OCI-LY1 (cell line): Measurements from ENCODE around the gene RNF150.

Source experiments
- EZH2 ChIP-seq: fragments of 200-600 bp; sonication (generic), shearing (Covaris generic); IDR thresholded peaks from 2 replicates; pipeline ENCODE4 v1.8.0; 2017; ENCODE audit warnings: borderline replicate concordance, mixed run types, mild to moderate bottlenecking, antibody characterized with exemption, low read length, moderate library complexity, mixed read lengths
- TF ChIP-seq, protein P1 (sequence below): fragments of 200-600 bp; sonication (generic), shearing (Covaris generic); IDR thresholded peaks from 2 replicates; pipeline ENCODE4 v1.5.1; 2017; ENCODE audit warnings: mild to moderate bottlenecking, antibody characterized with exemption, low read length, moderate library complexity, mixed read lengths

- no peak for TF ChIP-seq EZH2
- TF ChIP-seq, protein P1, sequence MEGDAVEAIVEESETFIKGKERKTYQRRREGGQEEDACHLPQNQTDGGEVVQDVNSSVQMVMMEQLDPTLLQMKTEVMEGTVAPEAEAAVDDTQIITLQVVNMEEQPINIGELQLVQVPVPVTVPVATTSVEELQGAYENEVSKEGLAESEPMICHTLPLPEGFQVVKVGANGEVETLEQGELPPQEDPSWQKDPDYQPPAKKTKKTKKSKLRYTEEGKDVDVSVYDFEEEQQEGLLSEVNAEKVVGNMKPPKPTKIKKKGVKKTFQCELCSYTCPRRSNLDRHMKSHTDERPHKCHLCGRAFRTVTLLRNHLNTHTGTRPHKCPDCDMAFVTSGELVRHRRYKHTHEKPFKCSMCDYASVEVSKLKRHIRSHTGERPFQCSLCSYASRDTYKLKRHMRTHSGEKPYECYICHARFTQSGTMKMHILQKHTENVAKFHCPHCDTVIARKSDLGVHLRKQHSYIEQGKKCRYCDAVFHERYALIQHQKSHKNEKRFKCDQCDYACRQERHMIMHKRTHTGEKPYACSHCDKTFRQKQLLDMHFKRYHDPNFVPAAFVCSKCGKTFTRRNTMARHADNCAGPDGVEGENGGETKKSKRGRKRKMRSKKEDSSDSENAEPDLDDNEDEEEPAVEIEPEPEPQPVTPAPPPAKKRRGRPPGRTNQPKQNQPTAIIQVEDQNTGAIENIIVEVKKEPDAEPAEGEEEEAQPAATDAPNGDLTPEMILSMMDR, result no peak
Measured at GRCh38 chr4:140993370-140993769, 139.9 kb downstream of the RNF150 start.
